Uterus (tissue), 2 donors: ENCODE data around the gene FAM168A.

Source experiments
- POLR2A ChIP-seq, 2 donors: fragments of 450-650 bp; IDR thresholded peaks; one replicate each; pipeline ENCODE4 v1.6.1; 2016; ENCODE audit warnings: antibody characterized with exemption in 2 of 2, mild to moderate bottlenecking in 1 of 2, moderate library complexity in 1 of 2
- TF ChIP-seq, protein P1 (sequence below), 4 experiments: fragments of 200-600 bp in 2 of 4; fragments of 450-650 bp in 2 of 4; sonication (generic) in 2 of 4; IDR thresholded peaks; one replicate each; pipeline ENCODE4 v1.5.1; 2016 to 2019; ENCODE audit warnings: antibody characterized with exemption in 4 of 4, mild to moderate bottlenecking in 2 of 4, moderate library complexity in 1 of 4

DNA sequence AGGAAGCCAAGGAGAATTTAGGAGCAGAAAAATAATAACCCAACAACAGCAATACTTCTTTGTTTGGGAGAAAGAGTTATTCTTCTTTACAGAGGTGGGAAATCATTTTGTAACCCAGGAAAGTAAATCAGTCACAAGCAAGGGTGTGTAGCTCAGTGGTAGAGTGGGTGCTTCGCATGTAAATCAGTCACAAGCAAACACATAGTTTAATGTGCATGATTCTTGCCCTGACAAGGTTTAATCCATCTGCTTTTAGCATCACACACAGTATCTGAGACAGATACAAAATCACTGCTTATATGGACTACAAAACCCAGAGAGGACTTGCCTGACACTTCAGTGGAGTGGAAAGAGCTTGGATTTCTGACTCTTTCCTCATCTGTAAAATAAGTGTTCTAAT lies 139.7 kb downstream of the FAM168A start:
- TF ChIP-seq, protein P1, sequence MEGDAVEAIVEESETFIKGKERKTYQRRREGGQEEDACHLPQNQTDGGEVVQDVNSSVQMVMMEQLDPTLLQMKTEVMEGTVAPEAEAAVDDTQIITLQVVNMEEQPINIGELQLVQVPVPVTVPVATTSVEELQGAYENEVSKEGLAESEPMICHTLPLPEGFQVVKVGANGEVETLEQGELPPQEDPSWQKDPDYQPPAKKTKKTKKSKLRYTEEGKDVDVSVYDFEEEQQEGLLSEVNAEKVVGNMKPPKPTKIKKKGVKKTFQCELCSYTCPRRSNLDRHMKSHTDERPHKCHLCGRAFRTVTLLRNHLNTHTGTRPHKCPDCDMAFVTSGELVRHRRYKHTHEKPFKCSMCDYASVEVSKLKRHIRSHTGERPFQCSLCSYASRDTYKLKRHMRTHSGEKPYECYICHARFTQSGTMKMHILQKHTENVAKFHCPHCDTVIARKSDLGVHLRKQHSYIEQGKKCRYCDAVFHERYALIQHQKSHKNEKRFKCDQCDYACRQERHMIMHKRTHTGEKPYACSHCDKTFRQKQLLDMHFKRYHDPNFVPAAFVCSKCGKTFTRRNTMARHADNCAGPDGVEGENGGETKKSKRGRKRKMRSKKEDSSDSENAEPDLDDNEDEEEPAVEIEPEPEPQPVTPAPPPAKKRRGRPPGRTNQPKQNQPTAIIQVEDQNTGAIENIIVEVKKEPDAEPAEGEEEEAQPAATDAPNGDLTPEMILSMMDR (IDR thresholded peaks at IDR 0.05): no peak
- no peak for TF ChIP-seq POLR2A (IDR thresholded peaks at IDR 0.05)
